ENCODE results near the gene LARP1B. TPM values are rescaled to one million over a fixed set of nuclear protein-coding genes. Genes with fewer than 3 reads are reported as not detected.
A peak's percentile ranks its signal among the peaks of the same experiment; 100 is the strongest.

The LARP1B gene
- total RNA-seq, 1 donor from 2014 or later: 13.2 TPM

DNA sequence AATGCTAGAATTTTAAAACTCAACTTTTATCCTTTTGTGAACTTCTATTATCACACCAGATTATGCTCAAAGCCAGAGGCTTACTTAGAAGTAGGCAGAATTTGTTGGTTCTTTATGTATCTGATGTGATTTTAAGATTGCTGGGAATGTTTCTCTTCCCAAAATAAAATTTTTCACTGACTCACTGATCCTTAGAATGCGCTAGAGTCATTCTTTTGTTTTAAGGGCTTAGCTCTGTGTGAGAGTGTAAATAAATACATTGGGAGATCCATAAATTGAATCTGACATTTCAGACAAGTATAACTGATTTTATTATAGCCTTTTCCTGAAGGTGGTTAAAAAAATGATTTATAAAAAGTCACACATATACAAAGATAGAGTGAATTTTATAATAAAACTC lies 101.3 kb downstream of the LARP1B start:
- TF ChIP-seq, protein P1, sequence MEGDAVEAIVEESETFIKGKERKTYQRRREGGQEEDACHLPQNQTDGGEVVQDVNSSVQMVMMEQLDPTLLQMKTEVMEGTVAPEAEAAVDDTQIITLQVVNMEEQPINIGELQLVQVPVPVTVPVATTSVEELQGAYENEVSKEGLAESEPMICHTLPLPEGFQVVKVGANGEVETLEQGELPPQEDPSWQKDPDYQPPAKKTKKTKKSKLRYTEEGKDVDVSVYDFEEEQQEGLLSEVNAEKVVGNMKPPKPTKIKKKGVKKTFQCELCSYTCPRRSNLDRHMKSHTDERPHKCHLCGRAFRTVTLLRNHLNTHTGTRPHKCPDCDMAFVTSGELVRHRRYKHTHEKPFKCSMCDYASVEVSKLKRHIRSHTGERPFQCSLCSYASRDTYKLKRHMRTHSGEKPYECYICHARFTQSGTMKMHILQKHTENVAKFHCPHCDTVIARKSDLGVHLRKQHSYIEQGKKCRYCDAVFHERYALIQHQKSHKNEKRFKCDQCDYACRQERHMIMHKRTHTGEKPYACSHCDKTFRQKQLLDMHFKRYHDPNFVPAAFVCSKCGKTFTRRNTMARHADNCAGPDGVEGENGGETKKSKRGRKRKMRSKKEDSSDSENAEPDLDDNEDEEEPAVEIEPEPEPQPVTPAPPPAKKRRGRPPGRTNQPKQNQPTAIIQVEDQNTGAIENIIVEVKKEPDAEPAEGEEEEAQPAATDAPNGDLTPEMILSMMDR (IDR thresholded peaks at IDR 0.05): no peak
- H3K27ac ChIP-seq: no peak overlapping the region
- ATAC-seq: peak in 1 of 2 donors; percentile 32
- no peaks in the 10 kb centered on the region for H3K4me1 ChIP-seq
- no peaks in the 10 kb centered on the region for H3K36me3 ChIP-seq
- DNase-seq: no peak
- no peaks in the 10 kb centered on the region for H3K27me3 ChIP-seq (ENCODE audit: low read depth)
- no peaks in the 10 kb centered on the region for H3K9me3 ChIP-seq
- no peak overlapping the region for H3K4me3 ChIP-seq
- intact Hi-C loops (cut with DNase I): no loop called here

DNA sequence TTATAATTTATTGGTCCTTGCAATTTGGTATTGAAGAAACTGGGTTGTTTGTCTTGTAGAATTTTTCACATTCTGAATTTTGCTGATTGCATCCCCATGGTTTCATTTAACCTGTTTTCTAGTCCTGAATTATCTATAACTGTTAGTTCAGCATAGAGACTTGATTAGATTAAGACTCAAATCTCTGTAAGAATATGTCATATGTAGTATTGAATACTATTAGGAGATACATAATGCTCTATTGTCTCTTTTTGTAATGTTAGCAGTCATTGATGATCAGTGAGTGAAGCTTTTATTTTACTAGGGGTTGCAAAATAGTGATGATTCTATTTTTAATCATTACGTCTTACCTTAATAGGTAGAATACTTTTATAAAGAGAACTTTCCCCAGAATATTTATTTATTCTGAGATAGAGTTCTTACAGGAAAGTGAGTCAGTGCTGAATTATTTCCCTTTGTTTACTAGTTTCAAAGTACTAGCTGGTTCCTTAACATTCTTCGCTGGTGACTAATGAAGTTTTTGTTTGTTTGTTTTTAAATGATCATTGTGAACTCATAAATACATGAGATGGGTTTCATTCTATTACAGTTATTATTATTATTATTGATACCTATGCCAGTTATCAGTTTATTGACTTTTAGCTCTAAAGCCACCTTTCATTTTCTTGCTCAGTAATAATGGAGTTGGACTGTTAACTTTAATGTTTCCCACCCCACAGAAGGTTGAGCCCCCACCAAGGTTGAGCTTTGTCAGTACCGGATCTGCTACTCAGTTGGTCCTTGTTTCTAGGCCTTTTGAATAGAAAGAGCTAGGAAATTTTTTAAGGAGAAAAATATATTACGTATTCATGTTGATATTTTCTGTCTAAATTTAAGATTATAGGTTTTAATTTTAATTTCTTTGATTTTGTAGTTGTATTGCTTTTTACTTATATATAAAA lies 102.3 kb downstream of the LARP1B start:
- ATAC-seq (peak in 1 of 2 donors; percentile 81), DNase-seq (no peak)
- H3K27me3 ChIP-seq (ENCODE audit: low read depth): no peaks in the 10 kb centered on the region
- H3K36me3 ChIP-seq: no peaks in the 10 kb centered on the region
- no peak overlapping the region for H3K4me3 ChIP-seq
- no peaks in the 10 kb centered on the region for H3K9me3 ChIP-seq
- H3K27ac ChIP-seq: no peak overlapping the region
- intact Hi-C loops (cut with DNase I): no loop called here
- TF ChIP-seq, protein P1 (IDR thresholded peaks at IDR 0.05): no peak
- H3K4me1 ChIP-seq: no peaks in the 10 kb centered on the region

DNA sequence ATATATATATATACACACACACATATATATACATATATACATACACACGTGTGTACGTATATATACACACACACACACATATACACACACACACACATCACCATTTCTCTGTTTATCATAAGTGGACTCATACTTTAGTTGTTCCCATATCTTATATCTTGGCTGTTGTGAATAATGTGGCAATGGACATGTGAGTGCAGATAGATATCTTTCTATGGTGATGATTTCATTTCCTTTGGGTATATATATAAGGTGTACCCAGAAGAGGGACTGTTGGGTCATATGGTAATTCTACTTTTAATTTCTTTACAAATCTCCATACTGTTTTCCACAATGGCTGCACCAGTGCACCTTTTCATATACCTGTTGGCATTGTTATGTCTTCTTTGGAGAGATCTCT lies 105.9 kb downstream of the LARP1B start:
- H3K27me3 ChIP-seq (ENCODE audit: low read depth): no peaks in the 10 kb centered on the region
- no peak overlapping the region for H3K4me3 ChIP-seq
- no peak for DNase-seq
- intact Hi-C loops (cut with DNase I): no loop called here
- no peaks in the 10 kb centered on the region for H3K36me3 ChIP-seq
- H3K9me3 ChIP-seq: no peaks in the 10 kb centered on the region
- TF ChIP-seq, protein P1 (IDR thresholded peaks at IDR 0.05): no peak
- H3K4me1 ChIP-seq: no peaks in the 10 kb centered on the region
- H3K27ac ChIP-seq: no peak overlapping the region
- no peak for ATAC-seq

DNA sequence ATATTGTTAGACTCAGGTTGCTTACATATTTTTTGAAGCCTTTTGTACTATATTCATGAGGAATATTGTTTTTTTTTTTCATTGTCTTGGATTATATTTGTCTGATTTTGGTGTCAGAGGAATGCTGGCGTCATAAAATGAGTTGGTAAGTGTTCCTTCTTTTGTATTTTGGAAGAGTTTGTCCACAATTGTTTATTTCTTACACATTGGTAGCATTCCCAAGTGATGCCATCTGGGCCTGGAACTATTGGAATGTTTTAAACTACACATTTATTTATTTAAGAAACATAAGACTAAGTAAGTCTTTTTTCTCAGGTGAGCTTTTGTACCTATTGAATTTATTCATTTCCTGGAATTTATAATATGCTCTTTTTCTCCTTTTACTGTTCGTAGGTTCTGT lies 107.6 kb downstream of the LARP1B start:
- no peaks in the 10 kb centered on the region for H3K9me3 ChIP-seq
- H3K36me3 ChIP-seq: no peaks in the 10 kb centered on the region
- ATAC-seq: no peak
- H3K27me3 ChIP-seq (ENCODE audit: low read depth): no peaks in the 10 kb centered on the region
- intact Hi-C loops (cut with DNase I): no loop called here
- DNase-seq: no peak
- no peak overlapping the region for H3K27ac ChIP-seq
- TF ChIP-seq, protein P1 (IDR thresholded peaks at IDR 0.05): no peak
- H3K4me1 ChIP-seq: no peaks in the 10 kb centered on the region
- no peak overlapping the region for H3K4me3 ChIP-seq

DNA sequence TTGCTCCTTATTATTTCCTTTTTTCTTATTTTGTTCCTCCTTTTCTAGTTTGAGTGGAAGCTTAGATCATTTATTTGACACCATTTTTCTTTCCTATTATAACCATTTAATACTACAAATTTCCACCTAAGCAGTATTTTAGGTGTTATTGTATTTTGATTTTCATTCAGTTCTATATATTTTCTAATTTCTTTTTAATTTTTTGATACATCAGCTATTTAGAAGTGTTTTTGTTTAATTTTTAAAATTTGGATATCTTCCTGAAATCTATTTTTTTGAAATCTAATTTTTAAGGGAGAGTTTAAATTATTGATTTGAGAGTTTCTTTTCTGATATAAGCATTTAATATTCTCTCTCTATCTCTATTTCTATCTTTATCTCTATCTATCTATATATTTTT lies 108.1 kb downstream of the LARP1B start:
- DNase-seq (no peak), ATAC-seq (no peak)
- H3K4me1 ChIP-seq: no peaks in the 10 kb centered on the region
- no peak overlapping the region for H3K27ac ChIP-seq
- TF ChIP-seq, protein P1 (IDR thresholded peaks at IDR 0.05): no peak
- no peaks in the 10 kb centered on the region for H3K9me3 ChIP-seq
- no peaks in the 10 kb centered on the region for H3K36me3 ChIP-seq
- intact Hi-C loops (cut with DNase I): no loop called here
- no peaks in the 10 kb centered on the region for H3K27me3 ChIP-seq (ENCODE audit: low read depth)
- H3K4me3 ChIP-seq: no peak overlapping the region
